Islet of Langerhans (tissue), 1 donor: ENCODE measurements around the gene CRB2.

Experiments used
- FAIRE-seq: peaks from one replicate; lab custom pipeline; 2011; peaks lifted over from hg19 to GRCh38; lab: Jason Lieb, UNC

Gene CRB2

GRCh38 chr9:123355761-123356431 is at the start of gene CRB2:
Gene CRB2, plus strand, starts transcription at chr9:123356197. Its CDS starts 64 bp downstream, at chr9:123356261.
- no peak for FAIRE-seq

GRCh38 chr9:123309611-123310010 is 46.4 kb upstream of the CRB2 start:
- FAIRE-seq = no peak

DNA sequence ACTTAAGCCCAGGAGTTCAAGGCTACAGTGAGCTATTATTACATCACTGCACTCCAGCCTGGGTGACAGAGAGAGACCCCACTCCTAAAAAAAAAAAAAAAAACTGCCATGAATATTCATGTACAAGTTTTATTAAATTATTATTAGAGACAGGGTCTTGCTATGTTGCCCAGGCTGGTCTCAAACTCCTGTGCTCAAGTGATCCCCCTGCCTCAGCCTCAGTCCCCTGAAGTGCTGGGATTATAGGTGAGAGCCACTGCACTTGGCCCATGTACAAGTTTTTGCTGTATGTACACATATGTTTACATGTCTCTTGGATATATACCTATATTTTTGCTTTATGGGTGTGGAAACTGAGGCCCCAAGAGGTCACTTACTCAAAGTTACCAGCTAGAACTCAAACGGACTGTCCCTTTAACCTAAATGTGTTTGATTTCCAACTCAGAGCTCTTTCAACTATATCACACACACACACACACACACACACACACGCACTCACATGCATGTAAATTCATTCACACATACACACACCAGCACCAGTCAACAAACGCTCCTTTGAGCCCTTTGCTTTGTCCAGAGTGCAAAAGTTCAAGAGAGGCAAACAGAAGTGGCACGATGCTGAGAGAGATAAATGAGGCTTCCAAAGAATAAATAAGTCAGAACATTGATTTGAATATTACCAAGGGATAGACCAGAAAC is 45.3 kb upstream of the CRB2 start:
- FAIRE-seq = no peak

DNA sequence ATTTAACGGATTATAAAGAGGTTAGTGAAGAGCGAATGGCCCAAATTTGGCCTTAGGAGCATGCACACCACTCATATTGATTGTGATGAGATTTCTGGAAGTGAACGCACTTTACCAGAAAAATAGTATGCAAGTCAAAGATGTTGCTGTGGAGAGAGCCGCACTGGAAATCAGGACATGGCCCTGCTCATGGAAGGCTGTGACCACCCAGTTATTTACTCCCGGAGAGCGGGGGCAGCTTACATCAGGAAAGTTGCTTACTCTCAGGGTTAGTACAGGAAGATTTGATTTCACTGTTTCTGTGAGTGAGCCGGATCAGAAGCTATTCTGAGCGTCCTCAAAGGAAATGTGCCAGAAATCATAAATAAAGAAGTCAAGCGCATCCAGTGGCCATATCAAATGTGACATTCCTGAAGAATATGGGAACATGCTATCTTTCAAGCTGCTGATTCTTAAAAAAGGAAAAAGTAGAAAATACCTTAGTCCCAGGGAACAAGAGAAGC is 44.7 kb upstream of the CRB2 start:
- FAIRE-seq = no peak

- FAIRE-seq = no peak
Measured at GRCh38 chr9:123312306-123312877, 43.6 kb upstream of the CRB2 start.

GRCh38 chr9:123314617-123315016 is 41.4 kb upstream of the CRB2 start:
- no peak for FAIRE-seq

DNA sequence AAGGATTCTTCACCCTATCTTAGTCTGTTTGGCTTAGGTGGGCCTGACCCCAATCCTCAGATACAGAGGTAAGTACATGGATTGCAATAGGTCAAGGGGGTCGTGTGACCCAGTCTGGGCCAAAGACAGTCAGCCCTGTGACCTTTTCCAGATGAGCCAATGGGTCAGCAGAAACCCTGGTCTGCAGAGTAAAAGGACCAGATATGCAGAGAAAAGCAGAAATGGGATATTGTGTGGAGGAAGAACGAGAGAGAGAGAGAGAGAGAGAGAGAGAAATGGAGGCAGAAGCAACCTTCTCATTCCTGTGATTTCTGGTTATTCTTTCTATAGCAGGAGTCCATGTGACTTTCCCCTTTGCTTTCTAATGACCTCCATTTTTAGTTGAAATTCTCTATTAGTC is 40.4 kb upstream of the CRB2 start:
- no peak for FAIRE-seq

DNA sequence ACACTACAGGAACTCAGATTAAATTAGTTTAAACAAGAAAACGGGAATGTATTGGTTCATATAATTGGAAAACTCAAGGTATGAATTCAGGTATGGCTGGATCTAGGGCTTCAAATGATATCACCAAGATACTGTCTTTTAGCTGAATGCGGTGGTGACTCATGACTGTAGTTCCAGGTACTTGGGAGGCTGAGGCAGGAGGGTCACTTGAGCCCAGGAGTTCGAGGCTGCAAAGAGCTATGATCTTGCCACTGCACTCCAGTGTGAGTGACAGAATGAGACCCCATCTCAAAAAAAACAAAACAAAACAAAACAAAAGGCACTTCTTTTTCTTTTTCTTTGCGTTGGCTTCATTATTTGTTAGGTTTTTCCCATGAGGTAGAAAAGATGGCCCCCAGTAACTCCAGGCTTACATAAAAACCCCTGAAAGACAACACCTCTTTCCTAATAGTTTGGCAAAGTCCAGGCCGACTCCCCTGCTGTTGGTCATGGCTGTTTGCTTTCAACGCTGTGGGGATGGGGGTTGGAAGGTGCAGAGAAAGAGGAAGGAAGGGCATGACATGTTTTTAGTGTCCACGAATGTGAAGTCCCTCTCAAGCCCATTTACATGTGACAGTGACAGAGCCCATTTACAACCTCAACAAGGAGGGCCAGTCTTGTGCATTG is 39.8 kb upstream of the CRB2 start:
- FAIRE-seq = no peak

DNA sequence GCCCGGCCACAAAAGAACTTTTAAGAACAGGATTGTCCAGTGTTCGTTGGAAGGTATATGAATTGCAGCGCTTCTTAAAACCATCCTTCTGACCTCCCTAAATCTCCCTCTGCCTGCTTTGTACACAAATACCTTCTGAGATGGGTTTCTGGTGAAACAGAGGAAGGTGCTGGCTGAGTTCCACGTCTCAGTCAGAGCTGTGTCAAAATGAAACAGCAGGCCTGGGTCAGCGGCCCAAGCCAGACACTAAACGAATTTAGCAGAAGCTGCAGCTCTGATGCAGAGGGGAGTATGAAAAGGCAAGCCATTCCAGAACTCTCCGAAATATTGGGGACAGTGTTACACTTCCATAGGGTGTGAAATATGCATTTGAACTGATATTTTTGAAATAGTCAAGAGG is 37.8 kb upstream of the CRB2 start:
- no peak for FAIRE-seq

DNA sequence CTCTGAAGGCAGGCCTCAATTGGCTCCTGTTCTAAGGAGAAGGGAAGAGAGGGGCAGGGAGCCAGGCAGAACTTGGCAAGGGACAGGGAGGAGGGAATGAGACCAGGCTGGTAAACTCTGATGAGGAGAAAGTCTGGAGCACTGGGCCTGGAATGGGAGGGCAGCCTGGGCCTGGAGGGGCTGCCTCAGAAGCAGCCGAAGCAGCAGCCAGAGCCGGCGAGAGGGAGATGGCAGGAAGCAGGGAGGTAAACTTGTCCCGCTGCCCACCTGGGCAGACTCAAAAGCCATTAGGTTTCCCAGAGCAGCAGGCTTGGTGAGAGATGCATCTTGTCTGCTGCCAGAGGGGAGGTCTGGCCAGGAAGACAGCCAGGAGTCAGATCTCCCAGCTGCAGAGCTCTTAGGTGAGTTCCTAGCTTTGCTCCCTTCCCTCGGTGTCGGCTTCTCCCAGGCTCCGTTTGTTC is 37.0 kb upstream of the CRB2 start:
- no peak for FAIRE-seq

GRCh38 chr9:123319541-123320339 is 36.3 kb upstream of the CRB2 start:
- FAIRE-seq = no peak

- no peak for FAIRE-seq
Measured at GRCh38 chr9:123320814-123321213, 35.2 kb upstream of the CRB2 start.

DNA sequence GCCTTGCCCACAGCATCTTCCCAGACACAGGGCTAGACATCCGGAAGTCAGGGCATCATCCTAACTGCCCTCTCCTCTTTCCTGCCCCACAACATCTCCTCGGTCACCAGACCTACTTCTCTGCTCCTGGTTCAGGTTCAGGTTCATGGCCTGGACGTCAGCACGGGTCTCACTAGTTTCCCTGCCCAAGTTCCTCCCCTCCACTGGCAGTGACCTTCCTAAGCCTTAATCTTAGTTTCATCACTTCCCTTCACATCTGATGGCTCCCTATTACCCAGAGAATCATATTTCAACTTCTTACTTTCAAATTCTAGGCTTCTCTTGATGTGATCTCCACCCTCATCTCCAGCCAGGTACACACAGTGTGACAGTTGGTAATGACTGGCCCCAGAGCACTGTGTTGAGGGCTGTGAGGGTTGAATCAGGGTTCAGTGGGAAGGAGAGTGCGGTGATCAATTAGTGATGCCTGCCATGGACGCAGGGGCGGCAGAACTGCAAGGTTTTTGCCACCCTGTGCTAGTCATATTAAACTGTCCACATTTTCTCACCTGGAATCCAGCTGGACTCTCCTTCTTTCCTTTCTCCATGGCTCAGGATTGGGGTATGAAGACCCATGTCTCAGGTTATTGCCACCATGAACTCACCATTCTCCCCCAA is 34.3 kb upstream of the CRB2 start:
- FAIRE-seq = no peak

- FAIRE-seq = no peak
Measured at GRCh38 chr9:123322273-123323195, 33.5 kb upstream of the CRB2 start.

DNA sequence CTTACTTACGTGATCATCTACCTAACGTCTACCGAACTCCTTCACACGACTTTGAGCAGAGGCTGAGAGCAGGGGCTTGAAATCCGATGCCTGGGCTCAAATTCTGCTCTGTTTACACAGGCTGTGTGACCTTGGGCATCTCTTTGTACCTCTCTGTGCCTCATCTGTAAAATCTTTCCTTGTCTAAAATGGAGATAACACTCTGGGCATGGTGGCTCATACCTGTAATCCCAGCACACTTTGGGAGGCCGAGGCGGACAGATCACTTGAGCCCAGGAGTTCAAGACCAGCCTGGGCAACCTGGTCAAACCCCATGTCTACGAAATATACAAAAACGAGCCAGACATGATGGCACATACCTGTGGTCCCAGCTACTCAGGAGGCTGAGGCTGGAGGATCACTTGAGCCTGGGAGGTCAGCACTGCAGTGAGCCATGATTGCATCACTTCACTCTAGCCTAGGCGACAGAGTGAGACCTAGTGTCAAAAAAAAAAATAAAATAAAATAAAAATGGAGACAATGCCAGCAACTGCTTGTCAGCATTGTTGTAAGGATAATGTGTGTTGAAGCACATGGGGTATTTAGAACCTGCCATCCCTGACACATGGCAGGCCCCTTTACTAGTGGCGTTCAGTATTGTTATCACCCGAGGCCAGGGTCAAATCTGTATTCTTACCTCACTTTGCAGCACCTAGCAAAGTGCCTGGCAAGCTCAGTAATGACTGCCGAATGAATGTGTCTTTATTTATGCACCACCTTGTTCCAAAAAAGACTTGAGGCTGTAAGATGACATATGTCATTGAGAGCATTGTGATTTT is 32.6 kb upstream of the CRB2 start:
- no peak for FAIRE-seq

DNA sequence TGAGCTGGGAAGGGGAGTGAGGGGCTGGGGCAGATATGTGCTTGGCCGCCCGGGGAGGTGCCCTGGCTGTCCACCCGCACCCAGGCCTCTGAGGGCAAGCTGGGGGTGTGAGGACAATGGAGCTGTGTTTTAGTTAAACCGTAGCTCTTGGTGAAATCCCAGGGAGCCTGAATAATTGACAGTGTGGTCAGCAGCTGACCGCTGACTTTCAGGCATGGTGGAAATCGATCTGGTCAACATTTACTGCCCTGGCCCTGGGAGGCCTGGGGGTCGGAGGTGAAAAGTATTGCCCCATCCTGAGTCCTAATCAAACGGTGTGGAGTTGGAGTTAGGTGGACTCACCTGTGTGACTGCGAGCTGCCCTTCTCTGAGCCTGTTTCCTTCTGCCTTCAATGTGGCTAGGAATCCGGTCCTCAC is 31.2 kb upstream of the CRB2 start:
- FAIRE-seq = no peak

- FAIRE-seq = no peak
Measured at GRCh38 chr9:123326187-123326586, 29.8 kb upstream of the CRB2 start.

- no peak for FAIRE-seq
Measured at GRCh38 chr9:123326662-123327093, 29.3 kb upstream of the CRB2 start.

DNA sequence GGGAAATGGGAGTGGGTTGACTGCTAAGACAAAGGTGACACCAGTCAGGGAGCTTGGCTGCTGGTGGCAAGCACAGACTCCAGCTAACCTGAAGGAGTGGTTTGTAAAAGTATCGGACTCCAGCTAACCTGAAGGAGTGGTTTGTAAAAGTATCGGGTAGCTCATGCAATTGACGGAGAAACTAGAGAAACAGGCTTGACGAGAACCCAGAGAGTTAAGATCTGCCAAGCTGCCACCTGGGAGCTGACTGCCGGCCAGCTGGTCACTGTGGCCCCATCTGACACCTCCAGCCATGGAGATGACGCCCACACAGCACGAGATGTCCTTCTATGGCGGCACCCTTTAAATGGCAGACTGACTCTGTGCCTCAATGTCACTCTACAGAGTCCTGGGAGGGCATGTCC is 28.3 kb upstream of the CRB2 start:
- no peak for FAIRE-seq
